Testis (tissue), 3 donors: ENCODE results near the gene PLCB1. TPM values are rescaled to one million over a fixed set of nuclear protein-coding genes. Genes with fewer than 3 reads are reported as not detected.

Experiments used
- DNase-seq: peaks from one replicate; pipeline ENCODE4 v3.0.0-alpha.2; 2019
- H3K27ac ChIP-seq, 2 donors: fragments of 200-600 bp; sonication (generic); one replicate each; pipeline ENCODE4 v1.5.1; 2019
- H3K27me3 ChIP-seq: fragments of 200-600 bp; sonication (generic); one replicate; pipeline ENCODE4 v1.5.1; 2019
- H3K36me3 ChIP-seq: fragments of 200-600 bp; sonication (generic); one replicate; pipeline ENCODE4 v1.5.1; 2017; ENCODE audit warnings: low read depth; ENCODE audit errors: missing control alignments
- H3K4me1 ChIP-seq: fragments of 200-600 bp; sonication (generic); one replicate; pipeline ENCODE4 v1.5.1; 2019
- H3K4me3 ChIP-seq, 2 donors: fragments of 200-600 bp; sonication (generic); one replicate each; pipeline ENCODE4 v1.5.1; 2017 to 2019
- H3K9me3 ChIP-seq: fragments of 200-600 bp; sonication (generic); one replicate; pipeline ENCODE4 v1.5.1; 2017
- CTCF ChIP-seq, 3 experiments: fragments of 450-650 bp in 2 of 3; fragments of 200-600 bp in 1 of 3; sonication (generic) in 1 of 3; IDR thresholded peaks; one replicate each; pipeline ENCODE4 v1.5.1; 2016 to 2019; ENCODE audit warnings: antibody characterized with exemption in 3 of 3, mild to moderate bottlenecking in 2 of 3, moderate library complexity in 1 of 3
- POLR2A ChIP-seq: fragments of 450-650 bp; IDR thresholded peaks from one replicate; pipeline ENCODE4 v1.6.1; 2017; ENCODE audit warnings: antibody characterized with exemption, mild to moderate bottlenecking, moderate library complexity
- WGBS, 2 donors: methylation state at CpG; one replicate each; pipeline ENCODE4 v1.1.5; 2018; 5-methylcytosine and 5-hydroxymethylcytosine counted together
- intact Hi-C: fragments of 100-400 bp; cut with DNase I; formaldehyde crosslinking; loops from one replicate; pipeline ENCODE4 v1.15.1; 2023; ENCODE audit warnings: low total_unique reads
- polyA plus RNA-seq: library from polyadenylated mRNA; stranded (reverse); fragments of 350-450 nt; fragmentation: Illumina TruSeq; extraction: RNeasy Lipid Tissue Mini Kit (QIAGEN cat#74804); gene quantifications from one replicate; pipeline ENCODE4 v1.2.3, GENCODE V29; 2014; ENCODE audit warnings: low read depth, low replicate concordance; ENCODE audit not compliant: insufficient read depth
- total RNA-seq, 2 donors: library from RNA; depleted of rRNA; stranded (reverse); fragments of >200 nt; gene quantifications; one replicate each; pipeline ENCODE4 v1.2.3, GENCODE V29; 2016

PLCB1 gene
- total and polyA plus RNA-seq, 3 donors from 2014 or later: 3.1 to 9.8 (median 8.2) TPM

GRCh38 chr20:8608470-8608869 lies 476.4 kb downstream of the PLCB1 start:
- H3K27me3 ChIP-seq: no peaks in the 10 kb centered on the region
- WGBS, 2 donors: 90 to 92% methylated on average over 1 of the region's 1 CpG
- H3K36me3 ChIP-seq: no peaks in the 10 kb centered on the region
- DNase-seq: no peak
- intact Hi-C loops: no loop called here
- no peaks in the 10 kb centered on the region for H3K4me1 ChIP-seq
- TF ChIP-seq POLR2A (no peak), CTCF (IDR thresholded peaks at IDR 0.05) (no peak)
- no peak overlapping the region for H3K27ac ChIP-seq
- H3K9me3 ChIP-seq: no peaks in the 10 kb centered on the region
- H3K4me3 ChIP-seq: no peak overlapping the region

GRCh38 chr20:8616792-8617191 lies 484.7 kb downstream of the PLCB1 start:
- Histone ChIP-seq H3K4me1 (no peaks in the 10 kb centered on the region), H3K27me3 (no peaks in the 10 kb centered on the region), H3K4me3 (no peak overlapping the region), H3K27ac (no peak overlapping the region), H3K9me3 (no peaks in the 10 kb centered on the region), H3K36me3 (no peaks in the 10 kb centered on the region)
- intact Hi-C loops: no loop called here
- no peak for DNase-seq
- TF ChIP-seq POLR2A (no peak), CTCF (IDR thresholded peaks at IDR 0.05) (no peak)

GRCh38 chr20:8621001-8621400 lies 488.9 kb downstream of the PLCB1 start:
- WGBS, 2 donors: 49 to 69% methylated on average over 3 of the region's 3 CpGs
- no peak for TF ChIP-seq POLR2A
- no peak for TF ChIP-seq CTCF (IDR thresholded peaks at IDR 0.05)
- H3K27me3 ChIP-seq: no peaks in the 10 kb centered on the region
- H3K4me1 ChIP-seq: no peaks in the 10 kb centered on the region
- H3K36me3 ChIP-seq: no peaks in the 10 kb centered on the region
- no peak for DNase-seq
- no peak overlapping the region for H3K4me3 ChIP-seq
- intact Hi-C loops: no loop called here
- no peak overlapping the region for H3K27ac ChIP-seq
- no peaks in the 10 kb centered on the region for H3K9me3 ChIP-seq

- WGBS, 2 donors: 87 to 92% methylated on average over 3 of the region's 3 CpGs
- no peak overlapping the region for H3K4me3 ChIP-seq
- H3K27me3 ChIP-seq: no peaks in the 10 kb centered on the region
- no peaks in the 10 kb centered on the region for H3K36me3 ChIP-seq
- H3K27ac ChIP-seq: no peak overlapping the region
- no peak for DNase-seq
- intact Hi-C loops: no loop called here
- H3K4me1 ChIP-seq: no peaks in the 10 kb centered on the region
- TF ChIP-seq POLR2A: no peak
- TF ChIP-seq CTCF (IDR thresholded peaks at IDR 0.05): no peak
- no peaks in the 10 kb centered on the region for H3K9me3 ChIP-seq
These were observed 492.0 kb downstream of the PLCB1 start for GRCh38 chr20:8624046-8624445.

GRCh38 chr20:8624616-8625015 lies 492.6 kb downstream of the PLCB1 start:
- no peaks in the 10 kb centered on the region for H3K27me3 ChIP-seq
- H3K9me3 ChIP-seq: no peaks in the 10 kb centered on the region
- no peaks in the 10 kb centered on the region for H3K36me3 ChIP-seq
- intact Hi-C loops: no loop called here
- H3K27ac ChIP-seq: no peak overlapping the region
- H3K4me1 ChIP-seq: no peaks in the 10 kb centered on the region
- H3K4me3 ChIP-seq: no peak overlapping the region
- no peak for TF ChIP-seq CTCF (IDR thresholded peaks at IDR 0.05)
- TF ChIP-seq POLR2A: no peak
- DNase-seq: no peak
